ENCODE measurements around the gene OR52E1.

The OR52E1 gene

GRCh38 chr11:5065027-5065426 lies 4.3 kb upstream of the OR52E1 start:
- Histone ChIP-seq H3K36me3 (replicated peaks; ENCODE audit: low read depth, low read length) (no peaks in the 10 kb centered on the region), H3K4me3 (ENCODE audit: low read length) (no peak overlapping the region), H4K20me1 (ENCODE audit: insufficient read depth, low read length) (no peaks in the 10 kb centered on the region), H3K9ac (ENCODE audit: low read length) (no peak overlapping the region), H2AFZ (ENCODE audit: low read depth, low read length) (no peak overlapping the region), H3K9me3 (ENCODE audit: insufficient read depth, low read length) (no peaks in the 10 kb centered on the region), H3K4me2 (ENCODE audit: low read length) (no peak overlapping the region), H3K79me2 (ENCODE audit: low read length) (no peaks in the 10 kb centered on the region), H3K4me1 (ENCODE audit: low read length) (peaks cover 6% of the 10 kb centered on the region; the same call in 1 of the 2 replicates), H3K27ac (ENCODE audit: low read length) (no peak overlapping the region), H3K27me3 (ENCODE audit: low read depth, low read length) (no peaks in the 10 kb centered on the region)
- TF ChIP-seq CTCF (IDR thresholded peaks at IDR 0.05; ENCODE audit: low read depth, low read length), result no peak
- TF ChIP-seq EZH2phosphoT487 (IDR thresholded peaks at IDR 0.05; ENCODE audit: low read depth), result no peak

GRCh38 chr11:5071799-5072198 lies 2.4 kb downstream of the OR52E1 start:
- Histone ChIP-seq H3K79me2 (ENCODE audit: low read length) (no peaks in the 10 kb centered on the region), H3K4me2 (ENCODE audit: low read length) (no peak overlapping the region), H3K4me1 (ENCODE audit: low read length) (peaks cover 3% of the 10 kb centered on the region; the same call in 1 of the 2 replicates), H4K20me1 (ENCODE audit: insufficient read depth, low read length) (no peaks in the 10 kb centered on the region), H3K4me3 (ENCODE audit: low read length) (no peak overlapping the region), H3K27ac (ENCODE audit: low read length) (no peak overlapping the region), H3K9me3 (ENCODE audit: insufficient read depth, low read length) (no peaks in the 10 kb centered on the region), H3K36me3 (replicated peaks; ENCODE audit: low read depth, low read length) (no peaks in the 10 kb centered on the region), H3K27me3 (ENCODE audit: low read depth, low read length) (no peaks in the 10 kb centered on the region), H3K9ac (ENCODE audit: low read length) (no peak overlapping the region), H2AFZ (ENCODE audit: low read depth, low read length) (no peak overlapping the region)
- no peak for TF ChIP-seq EZH2phosphoT487 (IDR thresholded peaks at IDR 0.05; ENCODE audit: low read depth)
- TF ChIP-seq CTCF (IDR thresholded peaks at IDR 0.05; ENCODE audit: low read depth, low read length), result no peak

GRCh38 chr11:5081405-5081804 lies 12.0 kb downstream of the OR52E1 start:
- Histone ChIP-seq H3K4me3 (ENCODE audit: low read length) (no peak overlapping the region), H3K4me1 (ENCODE audit: low read length) (no peaks in the 10 kb centered on the region), H3K9me3 (ENCODE audit: insufficient read depth, low read length) (no peaks in the 10 kb centered on the region), H3K36me3 (replicated peaks; ENCODE audit: low read depth, low read length) (no peaks in the 10 kb centered on the region), H3K27ac (ENCODE audit: low read length) (no peak overlapping the region), H3K27me3 (ENCODE audit: low read depth, low read length) (no peaks in the 10 kb centered on the region), H2AFZ (ENCODE audit: low read depth, low read length) (no peak overlapping the region), H3K4me2 (ENCODE audit: low read length) (no peak overlapping the region), H4K20me1 (ENCODE audit: insufficient read depth, low read length) (no peaks in the 10 kb centered on the region), H3K9ac (ENCODE audit: low read length) (no peak overlapping the region), H3K79me2 (ENCODE audit: low read length) (no peaks in the 10 kb centered on the region)
- no peak for TF ChIP-seq CTCF (IDR thresholded peaks at IDR 0.05; ENCODE audit: low read depth, low read length)
- TF ChIP-seq EZH2phosphoT487 (IDR thresholded peaks at IDR 0.05; ENCODE audit: low read depth), result no peak

GRCh38 chr11:5083602-5084001 lies 14.2 kb downstream of the OR52E1 start:
- H4K20me1 ChIP-seq (ENCODE audit: insufficient read depth, low read length), result no peaks in the 10 kb centered on the region
- H3K9ac ChIP-seq (ENCODE audit: low read length), result no peak overlapping the region
- no peaks in the 10 kb centered on the region for H3K27me3 ChIP-seq (ENCODE audit: low read depth, low read length)
- TF ChIP-seq EZH2phosphoT487 (IDR thresholded peaks at IDR 0.05; ENCODE audit: low read depth), result no peak
- no peak for TF ChIP-seq CTCF (IDR thresholded peaks at IDR 0.05; ENCODE audit: low read depth, low read length)
- H3K4me3 ChIP-seq (ENCODE audit: low read length), result no peak overlapping the region
- no peak overlapping the region for H2AFZ ChIP-seq (ENCODE audit: low read depth, low read length)
- H3K9me3 ChIP-seq (ENCODE audit: insufficient read depth, low read length), result no peaks in the 10 kb centered on the region
- H3K79me2 ChIP-seq (ENCODE audit: low read length), result no peaks in the 10 kb centered on the region
- H3K27ac ChIP-seq (ENCODE audit: low read length), result no peak overlapping the region
- H3K4me1 ChIP-seq (ENCODE audit: low read length), result no peaks in the 10 kb centered on the region
- H3K36me3 ChIP-seq (replicated peaks; ENCODE audit: low read depth, low read length), result no peaks in the 10 kb centered on the region
- no peak overlapping the region for H3K4me2 ChIP-seq (ENCODE audit: low read length)
